Breast epithelium (tissue), 4 donors: Measurements from ENCODE around the gene ZNF135. TPM values are rescaled to one million over a fixed set of nuclear protein-coding genes. Genes with fewer than 3 reads are reported as not detected.

Experiments used
- DNase-seq, 2 donors: peaks; one replicate each; pipeline ENCODE4 v3.0.0-alpha.2; 2019; ENCODE audit warnings: low spot score in 2 of 2
- H3K27ac ChIP-seq, 2 donors: fragments of 200-600 bp; sonication (generic) in 1 of 2; one replicate each; pipeline ENCODE4 v1.5.1; 2016 to 2019; ENCODE audit warnings: mild to moderate bottlenecking in 1 of 2
- H3K27me3 ChIP-seq, 2 donors: fragments of 200-600 bp; sonication (generic) in 1 of 2; one replicate each; pipeline versions ENCODE4 v1.5.1 to v1.6.0; 2017 to 2019; ENCODE audit warnings: control low read depth in 1 of 2, mild to moderate bottlenecking in 1 of 2
- H3K36me3 ChIP-seq: fragments of 200-600 bp; one replicate; pipeline ENCODE4 v1.5.1; 2019
- H3K4me1 ChIP-seq, 2 donors: fragments of 200-600 bp; sonication (generic); one replicate each; pipeline ENCODE4 v1.5.1; 2016 to 2019; ENCODE audit warnings: control low read depth in 1 of 2
- H3K4me3 ChIP-seq, 3 donors: fragments of 200-600 bp; sonication (generic); 1 replicate in 2 of 3; 2 replicates in 1 of 3; pipeline ENCODE4 v1.5.1; 2016 to 2019; ENCODE audit warnings: mild to moderate bottlenecking in 3 of 3, moderate library complexity in 2 of 3
- H3K9me3 ChIP-seq, 2 donors: fragments of 200-600 bp; sonication (generic) in 1 of 2; one replicate each; pipeline ENCODE4 v1.5.1; 2016 to 2019; ENCODE audit warnings: control low read depth in 1 of 2
- POLR2A ChIP-seq: fragments of 450-650 bp; IDR thresholded peaks from one replicate; pipeline ENCODE4 v1.6.1; 2016; ENCODE audit warnings: antibody characterized with exemption, mild to moderate bottlenecking, moderate library complexity
- POLR2AphosphoS5 ChIP-seq, 3 donors: sonication (generic); formaldehyde crosslinking; IDR thresholded peaks; one replicate each; pipeline ENCODE4 v1.6.1; 2017; ENCODE audit warnings: antibody characterized with exemption in 3 of 3
- intact Hi-C: fragments of 100-400 bp; cut with DNase I; formaldehyde crosslinking; loops from one replicate; pipeline ENCODE4 v1.15.1; 2023; ENCODE audit warnings: low total_unique reads
- total RNA-seq, 3 donors: library from RNA; depleted of rRNA; stranded (reverse); fragments of >200 nt; gene quantifications; one replicate each; pipeline ENCODE4 v1.1.0, GENCODE V29; 2016
- TF ChIP-seq, protein P1 (sequence below), 3 donors: fragments of 450-650 bp; IDR thresholded peaks; one replicate each; pipeline ENCODE4 v1.5.1; 2016 to 2017; ENCODE audit warnings: antibody characterized with exemption in 3 of 3, mild to moderate bottlenecking in 3 of 3, moderate library complexity in 3 of 3

The ZNF135 gene
- total RNA-seq, 3 donors from 2014 or later, result 7.5 to 16.2 (median 14.4) TPM

DNA sequence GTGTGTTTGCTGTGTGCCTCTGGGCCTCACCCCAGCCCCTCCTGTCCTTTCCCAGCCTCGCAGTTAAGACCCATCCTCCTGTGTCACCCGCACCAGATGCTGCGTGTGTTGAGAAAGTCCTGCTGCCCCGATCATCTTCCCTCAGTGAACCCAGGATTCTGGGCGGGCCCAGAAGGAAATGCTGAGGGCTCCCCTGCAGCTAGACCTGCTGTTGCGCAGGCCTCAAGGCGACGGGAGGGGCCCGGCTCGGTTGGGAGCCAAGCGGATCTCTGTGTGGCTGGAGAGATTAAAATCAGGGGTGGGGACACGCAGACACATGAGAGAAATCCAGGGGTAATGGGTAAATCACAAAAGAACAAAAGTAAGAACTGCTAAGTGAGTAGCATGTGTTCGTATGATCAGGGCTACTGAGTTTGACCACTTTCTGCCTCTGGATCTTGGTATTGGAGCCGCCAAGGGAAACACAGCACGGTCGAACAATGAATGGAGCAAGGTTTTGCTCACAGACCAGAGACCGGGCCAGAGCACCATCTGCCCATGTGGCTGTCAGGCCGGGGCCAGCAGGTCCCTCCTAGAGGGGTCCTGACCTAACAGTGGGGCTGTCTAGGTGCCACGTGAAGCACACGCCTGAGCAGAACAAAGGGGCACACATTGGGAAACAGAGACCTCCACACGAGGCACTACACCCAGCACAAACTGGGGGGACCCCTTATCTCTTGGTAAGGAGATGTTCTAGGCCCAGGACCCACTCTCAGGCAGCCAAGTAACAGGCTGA lies 18.1 kb upstream of the ZNF135 start:
- TF ChIP-seq POLR2A (no peak), POLR2AphosphoS5 (IDR thresholded peaks at IDR 0.05) (no peak)
- TF ChIP-seq, protein P1, sequence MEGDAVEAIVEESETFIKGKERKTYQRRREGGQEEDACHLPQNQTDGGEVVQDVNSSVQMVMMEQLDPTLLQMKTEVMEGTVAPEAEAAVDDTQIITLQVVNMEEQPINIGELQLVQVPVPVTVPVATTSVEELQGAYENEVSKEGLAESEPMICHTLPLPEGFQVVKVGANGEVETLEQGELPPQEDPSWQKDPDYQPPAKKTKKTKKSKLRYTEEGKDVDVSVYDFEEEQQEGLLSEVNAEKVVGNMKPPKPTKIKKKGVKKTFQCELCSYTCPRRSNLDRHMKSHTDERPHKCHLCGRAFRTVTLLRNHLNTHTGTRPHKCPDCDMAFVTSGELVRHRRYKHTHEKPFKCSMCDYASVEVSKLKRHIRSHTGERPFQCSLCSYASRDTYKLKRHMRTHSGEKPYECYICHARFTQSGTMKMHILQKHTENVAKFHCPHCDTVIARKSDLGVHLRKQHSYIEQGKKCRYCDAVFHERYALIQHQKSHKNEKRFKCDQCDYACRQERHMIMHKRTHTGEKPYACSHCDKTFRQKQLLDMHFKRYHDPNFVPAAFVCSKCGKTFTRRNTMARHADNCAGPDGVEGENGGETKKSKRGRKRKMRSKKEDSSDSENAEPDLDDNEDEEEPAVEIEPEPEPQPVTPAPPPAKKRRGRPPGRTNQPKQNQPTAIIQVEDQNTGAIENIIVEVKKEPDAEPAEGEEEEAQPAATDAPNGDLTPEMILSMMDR (IDR thresholded peaks at IDR 0.05), result no peak
- Histone ChIP-seq H3K36me3 (no peaks in the 10 kb centered on the region), H3K4me1 (no peaks in the 10 kb centered on the region), H3K27me3 (peaks cover 0 to 6% of the 10 kb centered on the region in 2 donors), H3K9me3 (peaks cover 66 to 80% of the 10 kb centered on the region in 2 donors), H3K4me3 (no peak overlapping the region), H3K27ac (no peak overlapping the region)
- intact Hi-C loops, result no loop called here
- DNase-seq, result no peak

DNA sequence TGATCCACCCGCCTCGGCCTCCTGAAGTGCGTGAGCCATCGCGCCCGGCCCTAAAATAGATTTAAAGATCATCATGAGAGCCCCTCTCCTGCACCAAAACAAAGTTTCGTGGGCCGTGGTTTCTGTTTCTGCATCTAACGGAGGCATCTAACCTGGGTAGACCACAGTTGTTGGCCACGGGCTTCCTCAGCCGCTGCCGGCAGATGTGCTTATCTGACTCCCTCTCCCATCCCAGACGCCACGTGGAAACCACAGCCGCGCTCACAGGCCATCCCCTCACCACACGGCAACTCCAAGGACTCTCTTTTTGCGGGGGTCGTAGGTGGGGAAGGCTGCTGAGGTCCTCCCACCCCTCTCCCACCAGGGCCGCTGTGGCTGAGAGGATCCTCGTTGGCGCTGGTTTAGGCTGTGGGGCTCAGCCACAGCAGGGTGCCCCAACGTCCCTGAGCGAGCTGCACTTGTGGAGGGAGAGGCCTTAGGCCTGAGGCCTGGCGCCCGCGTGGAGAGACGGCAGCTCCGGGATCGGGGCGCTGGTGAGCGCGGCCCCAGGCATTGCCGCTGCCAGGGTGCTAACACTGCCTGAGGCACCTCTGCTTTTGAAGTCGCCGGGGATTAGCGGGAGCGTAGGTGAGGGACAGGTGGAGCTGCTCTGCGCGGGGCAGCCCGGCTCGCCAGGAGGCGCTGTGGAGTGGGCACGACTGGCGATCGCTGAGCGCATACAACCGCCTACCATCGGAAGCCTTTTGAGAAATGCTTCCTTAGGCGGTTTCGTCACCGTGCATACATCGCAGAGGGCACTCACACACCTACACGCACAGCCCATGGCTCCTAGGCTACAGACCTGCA lies 16.4 kb upstream of the ZNF135 start:
- no peak for DNase-seq
- peaks cover 84 to 90% of the 10 kb centered on the region in 2 donors for H3K9me3 ChIP-seq
- intact Hi-C loops, result no loop called here

DNA sequence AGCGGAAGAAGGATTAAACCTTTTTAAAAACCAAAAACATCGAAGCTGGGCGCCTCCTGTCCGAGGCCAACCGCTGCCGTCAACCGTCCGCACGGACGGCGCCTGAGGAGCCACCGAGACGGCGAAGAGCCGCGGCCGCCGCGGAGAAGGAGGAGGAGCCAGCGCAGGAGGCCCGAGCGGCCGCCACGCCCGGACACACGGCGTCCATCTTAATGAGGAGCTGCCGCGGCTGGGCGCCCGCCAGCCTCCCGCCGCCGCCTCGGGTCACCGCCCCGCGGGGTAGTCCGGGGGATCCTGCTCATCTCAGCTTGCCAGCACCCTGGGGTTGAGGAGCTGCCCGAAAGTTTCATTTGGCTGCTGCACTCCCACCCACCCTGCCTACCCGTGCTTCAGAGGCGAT lies 14.7 kb upstream of the ZNF135 start:
- TF ChIP-seq, protein P1 (IDR thresholded peaks at IDR 0.05), result no peak
- TF ChIP-seq POLR2AphosphoS5 (IDR thresholded peaks at IDR 0.05) (no peak), POLR2A (no peak)
- intact Hi-C loops, result no loop called here
- Histone ChIP-seq H3K27ac (no peak overlapping the region), H3K9me3 (peaks cover 86 to 92% of the 10 kb centered on the region in 2 donors), H3K27me3 (no peaks in the 10 kb centered on the region), H3K4me1 (no peaks in the 10 kb centered on the region), H3K36me3 (no peaks in the 10 kb centered on the region), H3K4me3 (no peak overlapping the region)
- DNase-seq, result no peak

More for the DNA sequence above, 16.4 kb upstream of the ZNF135 start:
- peaks cover 0 to 4% of the 10 kb centered on the region in 2 donors for H3K27me3 ChIP-seq
- H3K4me3 ChIP-seq, result no peak overlapping the region
- H3K4me1 ChIP-seq, result no peaks in the 10 kb centered on the region
- H3K27ac ChIP-seq, result no peak overlapping the region
- no peaks in the 10 kb centered on the region for H3K36me3 ChIP-seq
- no peak for TF ChIP-seq POLR2AphosphoS5 (IDR thresholded peaks at IDR 0.05)

DNA sequence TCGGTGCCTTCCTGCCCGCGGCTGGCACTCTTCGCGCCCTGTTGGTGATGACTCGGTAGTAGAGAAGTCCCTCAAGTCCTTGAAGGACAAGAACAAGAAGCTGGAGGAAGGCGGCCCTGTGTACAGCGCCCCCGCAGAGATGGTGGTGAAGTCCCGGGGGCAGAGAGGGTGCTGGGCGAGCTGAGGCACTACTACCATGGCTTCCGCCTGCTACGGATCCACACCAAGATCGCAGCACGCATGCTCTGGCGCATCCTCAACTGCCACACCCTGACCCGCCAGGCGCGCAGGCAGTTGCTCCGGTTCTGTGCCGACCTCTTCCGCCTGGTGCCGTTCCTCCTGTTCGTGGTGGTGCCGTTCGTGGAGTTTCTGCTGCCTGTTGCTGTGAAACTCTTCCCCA lies 14.2 kb upstream of the ZNF135 start:
- no peak for DNase-seq
- intact Hi-C loops, result no loop called here
- Histone ChIP-seq H3K4me3 (no peak overlapping the region), H3K27ac (no peak overlapping the region), H3K27me3 (no peaks in the 10 kb centered on the region), H3K4me1 (no peaks in the 10 kb centered on the region), H3K9me3 (peaks cover 90 to 96% of the 10 kb centered on the region in 2 donors), H3K36me3 (no peaks in the 10 kb centered on the region)
- TF ChIP-seq POLR2AphosphoS5 (IDR thresholded peaks at IDR 0.05) (no peak), POLR2A (no peak)
- TF ChIP-seq, protein P1 (IDR thresholded peaks at IDR 0.05), result no peak

DNA sequence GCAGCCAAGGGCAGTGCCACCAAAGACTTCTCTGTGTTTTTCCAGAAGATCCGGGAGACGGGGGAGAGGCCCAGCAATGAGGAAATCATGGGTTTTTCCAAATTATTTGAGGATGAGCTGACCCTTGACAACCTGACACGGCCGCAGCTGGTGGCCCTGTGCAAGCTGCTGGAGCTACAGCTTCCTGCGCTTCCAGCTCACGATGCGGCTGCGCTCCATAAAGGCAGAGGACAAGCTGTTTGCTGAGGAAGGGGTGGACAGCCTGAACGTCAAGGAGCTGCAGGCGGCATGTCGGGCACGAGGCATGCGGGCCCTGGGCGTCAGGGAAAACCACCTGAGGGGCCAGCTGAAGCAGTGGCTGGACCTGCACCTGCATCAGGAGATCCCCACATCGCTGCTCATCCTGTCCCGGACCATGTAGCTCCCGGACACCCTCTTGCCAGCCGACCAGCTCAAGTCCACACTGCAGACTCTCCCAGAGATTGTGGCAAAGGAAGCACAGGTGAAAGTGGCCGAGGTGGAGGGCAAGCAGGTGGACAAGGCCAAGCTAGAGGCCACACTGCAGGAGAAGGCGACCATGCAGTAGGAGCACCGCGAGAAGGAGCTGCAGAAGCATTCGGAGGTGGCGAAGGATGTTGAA lies 13.6 kb upstream of the ZNF135 start:
- intact Hi-C loops, result no loop called here
- Histone ChIP-seq H3K36me3 (no peaks in the 10 kb centered on the region), H3K27ac (no peak overlapping the region), H3K4me3 (no peak overlapping the region), H3K27me3 (no peaks in the 10 kb centered on the region), H3K9me3 (peaks cover 90 to 91% of the 10 kb centered on the region in 2 donors), H3K4me1 (no peaks in the 10 kb centered on the region)
- TF ChIP-seq, protein P1 (IDR thresholded peaks at IDR 0.05), result no peak
- TF ChIP-seq POLR2A (no peak), POLR2AphosphoS5 (IDR thresholded peaks at IDR 0.05) (no peak)
- DNase-seq, result no peak
